ENCODE data around the gene XPO6. TPM values are rescaled to one million over a fixed set of nuclear protein-coding genes. Genes with fewer than 3 reads are reported as not detected.

XPO6 gene
- total RNA-seq, 1 experiment from 2014 or later, result 124 TPM

- Histone ChIP-seq H2BK5ac (ENCODE audit: insufficient read length, low read length) (no peak overlapping the region), H4K5ac (ENCODE audit: insufficient read length, low read depth, low read length) (no peak overlapping the region), H3K79me1 (ENCODE audit: insufficient read depth, low read depth, low read length, poor library complexity, severe bottlenecking) (no peaks in the 10 kb centered on the region), H2BK15ac (ENCODE audit: low read depth, low read length) (no peak overlapping the region), H3T11ph (ENCODE audit: low read length) (no peak overlapping the region), H3K9me3 (ENCODE audit: control insufficient read depth, low read depth, low read length) (no peaks in the 10 kb centered on the region), H4K20me1 (ENCODE audit: control insufficient read depth, insufficient read depth, insufficient read length) (no peaks in the 10 kb centered on the region), H2BK12ac (ENCODE audit: insufficient read length, low read depth, low read length) (no peak overlapping the region), H3K23ac (ENCODE audit: insufficient read length, low read depth, low read length) (no peak overlapping the region), H4K8ac (replicated peaks; ENCODE audit: insufficient read length, low read depth, low read length) (no peak overlapping the region), H4K91ac (ENCODE audit: insufficient read length, low read depth, low read length) (no peak overlapping the region), H3K18ac (ENCODE audit: insufficient read length, low read depth, low read length) (no peak overlapping the region), H2BK20ac (ENCODE audit: low read depth, low read length, poor library complexity, severe bottlenecking) (no peak overlapping the region), H3K27ac (ENCODE audit: insufficient read length, low read depth, low read length) (no peak overlapping the region), H3K79me2 (ENCODE audit: insufficient read depth, low read length) (no peaks in the 10 kb centered on the region), H2AK5ac (ENCODE audit: insufficient read length, low read length) (no peak overlapping the region), H3K14ac (ENCODE audit: insufficient read depth, low read length) (no peak overlapping the region), H3K23me2 (ENCODE audit: insufficient read length, low read depth, low read length, poor library complexity, severe bottlenecking) (no peaks in the 10 kb centered on the region), H3K9ac (ENCODE audit: extremely low read depth, insufficient read length, low read length) (no peak overlapping the region), H3K56ac (ENCODE audit: insufficient read length, low read depth, low read length) (no peak overlapping the region), H2AFZ (ENCODE audit: low read length) (no peak overlapping the region), H3K27me3 (ENCODE audit: insufficient read depth, low read length) (no peaks in the 10 kb centered on the region), H3K4ac (ENCODE audit: low read depth, low read length) (no peak overlapping the region), H3K4me1 (ENCODE audit: insufficient read depth, low read length) (no peaks in the 10 kb centered on the region), H2BK120ac (ENCODE audit: low read depth, low read length, poor library complexity, severe bottlenecking) (no peak overlapping the region), H3K4me2 (ENCODE audit: insufficient read depth, insufficient read length, low read length) (no peak overlapping the region)
- peaks cover 55 to 98% (median 91%) of the 10 kb centered on the region in 3 experiments for H3K36me3 Mint-ChIP-seq (ENCODE audit: insufficient read depth in 1 of 3, low read depth in 3 of 3)
- no peaks in the 10 kb centered on the region for H3K4me1 Mint-ChIP-seq
- no peak for DNase-seq
- H3K27me3 Mint-ChIP-seq (ENCODE audit: low read depth), result no peaks in the 10 kb centered on the region
- no peak for TF ChIP-seq CTCF (conservative IDR thresholded peaks at IDR 0.05)
- no peaks in the 10 kb centered on the region for H3K9me3 Mint-ChIP-seq
- WGBS (ENCODE audit: extremely low coverage, insufficient read length, low lambda C conversion rate), result no CpG with 5 or more reads among the region's 3 CpGs
- no peak overlapping the region for H3K27ac Mint-ChIP-seq
- H3K4me3 Mint-ChIP-seq, result no peak overlapping the region
These were observed 106.5 kb downstream of the XPO6 start for GRCh38 chr16:28105297-28105696.

Data from H9 (cell line).